ENCODE data around the gene KLF6. TPM values are rescaled to one million over a fixed set of nuclear protein-coding genes. Genes with fewer than 3 reads are reported as not detected.

KLF6 gene
- total and polyA plus RNA-seq, 9 of the 15 experiments (the other 6 are each of a cell fraction or from before 2014, with no cell fraction given) = 3.2 to 23.9 (median 8.0) TPM

GRCh38 chr10:3813267-3813666 is 28.3 kb upstream of the KLF6 start:
- Histone ChIP-seq H2AFZ (ENCODE audit: low read depth, low read length) (no peak overlapping the region), H3K27me3 (ENCODE audit: control insufficient read depth in 2 of 2, insufficient read depth in 2 of 2, low read length in 2 of 2) (no peaks in the 10 kb centered on the region), H3K4me2 (ENCODE audit: insufficient read depth, low read length) (no peak overlapping the region), H4K20me1 (replicated peaks; ENCODE audit: control insufficient read depth, insufficient read depth, low read length) (no peaks in the 10 kb centered on the region), H3K36me3 (ENCODE audit: control insufficient read depth, insufficient read depth, low read length) (no peaks in the 10 kb centered on the region), H3K27ac (ENCODE audit: extremely low read depth, low read depth, low read length) (no peak overlapping the region), H3K9ac (ENCODE audit: insufficient read depth in 1 of 2, low read depth in 2 of 2, low read length in 2 of 2) (no peak overlapping the region), H3K9me1 (ENCODE audit: control insufficient read depth, insufficient read depth, low read length) (no peaks in the 10 kb centered on the region), H3K4me1 (replicated peaks in 1 of 2; ENCODE audit: control insufficient read depth in 2 of 2, insufficient read depth in 2 of 2, low read length in 2 of 2) (peaks cover 23 to 41% of the 10 kb centered on the region in 2 experiments), H3K9me3 (replicated peaks; ENCODE audit: control insufficient read depth, insufficient read depth, low read depth, low read length) (no peaks in the 10 kb centered on the region), H3K4me3 (no peak overlapping the region), H3K79me2 (ENCODE audit: control insufficient read depth, insufficient read depth, low read length) (no peaks in the 10 kb centered on the region)
- intact Hi-C loops (cut with micrococcal nuclease) (no loop called here), in situ Hi-C loops (cut with MboI) (no loop called here)
- no TSS peak for BruUV-seq (replicated peaks)
- WGBS (ENCODE audit: insufficient coverage, low coverage, missing lambda C conversion rate) = 81% methylated on average over 4 of the region's 4 CpGs
- ATAC-seq (no peak), DNase-seq (ENCODE audit: extremely low read depth in 1 of 4, low spot score in 3 of 4) (no peak), FAIRE-seq (no peak)
- ChIA-PET POLR2A (no interaction called here), CTCF (ENCODE audit: low intra/inter-chr PET ratio) (no interaction called here)
- TF ChIP-seq CHD4 (IDR thresholded peaks at IDR 0.05; ENCODE audit: insufficient read depth, insufficient replicate concordance, low read depth, low read length, poor library complexity, severe bottlenecking) = no peak

- in situ Hi-C loops (cut with MboI) = no loop called here
- BruUV-seq (replicated peaks) = no TSS peak
These were observed 27.1 kb upstream of the KLF6 start for GRCh38 chr10:3812141-3812540.

More at GRCh38 chr10:3812141-3812540, 27.1 kb upstream of the KLF6 start:
- H3K9ac ChIP-seq (ENCODE audit: insufficient read depth in 1 of 2, low read depth in 2 of 2, low read length in 2 of 2) = no peak overlapping the region; a peak in 1 of 4 replicates
- no peak overlapping the region for H3K4me2 ChIP-seq (ENCODE audit: insufficient read depth, low read length)
- TF ChIP-seq ZNF512 (tag; IDR thresholded peaks at IDR 0.05) (no peak), RCOR1 (IDR thresholded peaks at IDR 0.05; ENCODE audit: borderline replicate concordance in 1 of 2, low read depth in 2 of 2, low read length in 2 of 2) (no peak), CSDE1 (IDR thresholded peaks at IDR 0.05) (no peak), AFF4 (CRISPR knock-in tag; IDR thresholded peaks at IDR 0.05) (no peak), ZNF431 (CRISPR knock-in tag; IDR thresholded peaks at IDR 0.05) (no peak)
- H3K4me1 ChIP-seq (replicated peaks in 1 of 2; ENCODE audit: control insufficient read depth in 2 of 2, insufficient read depth in 2 of 2, low read length in 2 of 2) = peaks cover 31 to 50% of the 10 kb centered on the region in 2 experiments
- H3K9me3 ChIP-seq (replicated peaks; ENCODE audit: control insufficient read depth, insufficient read depth, low read depth, low read length) = no peaks in the 10 kb centered on the region
- ATAC-seq (no peak), FAIRE-seq (no peak), DNase-seq (ENCODE audit: extremely low read depth in 1 of 4, low spot score in 3 of 4) (no peak)
- ChIA-PET POLR2A (interaction anchor here (0.9 to 3.4 kb wide), 2 partner anchors 8 to 10 kb away, joined by 3 to 12 read pairs; no protein-coding TSS in a partner anchor), CTCF (ENCODE audit: low intra/inter-chr PET ratio) (no interaction called here)
- no peaks in the 10 kb centered on the region for H4K20me1 ChIP-seq (replicated peaks; ENCODE audit: control insufficient read depth, insufficient read depth, low read length)
- H3K27ac ChIP-seq (ENCODE audit: extremely low read depth, low read depth, low read length) = no peak overlapping the region
- intact Hi-C loops (cut with micrococcal nuclease) = no loop called here
- H3K36me3 ChIP-seq (ENCODE audit: control insufficient read depth, insufficient read depth, low read length) = no peaks in the 10 kb centered on the region
- H3K9me1 ChIP-seq (ENCODE audit: control insufficient read depth, insufficient read depth, low read length) = no peaks in the 10 kb centered on the region
- H3K79me2 ChIP-seq (ENCODE audit: control insufficient read depth, insufficient read depth, low read length) = no peaks in the 10 kb centered on the region
- WGBS (ENCODE audit: insufficient coverage, low coverage, missing lambda C conversion rate) = 78% methylated on average over 4 of the region's 7 CpGs
- peak overlapping the region; percentile 98 for H2AFZ ChIP-seq (ENCODE audit: low read depth, low read length)
- no peaks in the 10 kb centered on the region; a peak in 1 of 5 replicates for H3K27me3 ChIP-seq (ENCODE audit: control insufficient read depth in 2 of 2, insufficient read depth in 2 of 2, low read length in 2 of 2)
- H3K4me3 ChIP-seq = no peak overlapping the region

Data from K562 (cell line).